GM21381 (cell line): ENCODE measurements around the gene VAV2.
"Not testable (repeated sequence)": the region's sequence is repeated elsewhere in the genome, so short reads cannot be mapped to it uniquely, and the experiment has no call there.

Source experiments
- ATAC-seq: cut with Tn5 transposase; IDR thresholded peaks from one replicate; pipeline ENCODE4 v1.9.1; 2021; ENCODE audit warnings: mild to moderate bottlenecking, moderate library complexity; ENCODE audit not compliant: unreplicated experiment

VAV2 gene

GRCh38 chr9:133763272-133764183 lies 228.6 kb downstream of the VAV2 start:
- ATAC-seq: no peak

DNA sequence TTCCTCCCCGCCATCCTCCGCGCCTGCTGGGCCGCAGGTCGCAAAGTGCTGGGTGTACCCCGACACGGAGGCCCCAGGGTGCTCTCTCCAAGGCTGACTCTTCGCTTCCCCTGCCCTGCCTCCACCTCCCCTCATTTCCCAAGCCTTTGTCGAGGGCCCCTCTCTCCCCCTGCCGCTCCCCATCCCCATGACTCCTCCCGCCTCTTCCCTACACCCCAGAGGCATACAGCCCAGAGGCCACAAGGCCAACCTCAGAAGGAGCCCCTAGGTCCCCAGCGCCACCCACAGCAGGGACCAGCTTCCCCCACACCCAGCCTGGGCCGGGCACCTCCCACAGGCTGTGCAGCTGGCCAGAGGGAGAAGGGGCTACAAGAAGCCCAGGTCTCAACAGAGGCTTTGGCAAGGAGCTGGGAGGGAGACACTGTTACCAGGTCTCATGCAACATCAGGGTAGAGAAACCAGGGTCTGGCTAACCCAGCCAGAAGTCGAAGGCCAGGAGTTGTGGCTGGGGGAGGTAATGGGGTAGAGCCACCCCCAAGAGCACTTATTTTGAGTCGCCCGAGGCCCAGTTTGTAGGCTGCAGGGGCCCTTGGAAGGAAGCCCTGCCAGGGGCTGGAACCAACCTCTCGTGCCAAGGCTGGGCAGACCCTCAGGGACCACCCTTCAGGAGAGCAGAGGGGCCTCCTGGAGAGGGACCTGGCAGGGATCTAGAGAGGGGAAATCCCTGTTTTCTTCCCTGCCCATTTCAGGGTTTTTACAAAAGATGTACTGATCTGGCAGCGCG lies 229.4 kb downstream of the VAV2 start:
- ATAC-seq: no peak

- ATAC-seq: no peak
Measured at GRCh38 chr9:133761641-133762248, 230.4 kb downstream of the VAV2 start.

DNA sequence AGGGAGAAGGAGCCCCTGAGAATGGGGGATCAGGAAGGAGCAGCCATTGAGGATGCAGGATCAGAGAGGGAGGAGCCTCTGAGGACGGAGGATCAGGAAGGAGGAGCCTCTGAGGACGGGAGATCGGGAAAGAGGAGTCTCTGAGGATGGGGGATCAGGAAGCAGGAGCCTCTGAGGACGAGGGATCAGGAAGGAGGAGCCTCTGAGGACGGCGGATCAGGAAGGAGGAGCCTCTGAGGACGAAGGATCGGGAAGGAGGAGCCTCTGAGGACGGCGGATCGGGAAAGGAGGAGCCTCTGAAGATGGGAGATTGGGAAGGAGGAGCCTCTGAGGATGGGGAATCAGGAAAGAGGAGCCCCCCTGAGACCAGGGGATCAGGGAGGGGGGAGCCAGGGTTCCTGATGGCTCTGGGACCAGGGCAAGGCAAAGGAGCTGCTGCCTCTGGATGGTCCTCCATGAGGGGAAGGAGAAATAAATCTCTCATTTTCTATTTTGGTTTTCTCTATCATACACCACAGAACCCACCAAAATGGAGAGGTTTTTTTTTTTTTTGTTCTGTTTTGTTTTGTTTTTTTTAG lies 231.3 kb downstream of the VAV2 start:
- no peak for ATAC-seq

DNA sequence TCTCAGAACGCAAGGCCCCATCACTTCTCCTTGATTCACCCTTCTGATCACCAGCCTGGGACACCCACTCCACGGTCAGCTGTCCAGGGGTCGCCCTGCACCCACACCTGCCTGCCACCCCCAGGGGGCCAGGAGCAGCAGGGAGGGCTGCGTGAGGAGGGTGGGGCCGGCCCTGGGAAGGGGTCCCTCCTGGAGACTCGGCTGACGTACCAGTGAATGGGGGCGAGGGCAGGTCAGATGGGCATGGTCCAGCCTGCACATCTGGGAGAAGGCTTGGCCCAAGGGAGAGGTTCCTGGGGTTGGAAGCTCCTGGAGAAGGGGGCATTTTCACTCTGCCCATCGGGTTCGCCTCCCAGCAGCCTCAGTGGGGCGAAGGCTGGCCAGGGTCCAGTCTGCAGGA lies 232.2 kb downstream of the VAV2 start:
- ATAC-seq: no peak

DNA sequence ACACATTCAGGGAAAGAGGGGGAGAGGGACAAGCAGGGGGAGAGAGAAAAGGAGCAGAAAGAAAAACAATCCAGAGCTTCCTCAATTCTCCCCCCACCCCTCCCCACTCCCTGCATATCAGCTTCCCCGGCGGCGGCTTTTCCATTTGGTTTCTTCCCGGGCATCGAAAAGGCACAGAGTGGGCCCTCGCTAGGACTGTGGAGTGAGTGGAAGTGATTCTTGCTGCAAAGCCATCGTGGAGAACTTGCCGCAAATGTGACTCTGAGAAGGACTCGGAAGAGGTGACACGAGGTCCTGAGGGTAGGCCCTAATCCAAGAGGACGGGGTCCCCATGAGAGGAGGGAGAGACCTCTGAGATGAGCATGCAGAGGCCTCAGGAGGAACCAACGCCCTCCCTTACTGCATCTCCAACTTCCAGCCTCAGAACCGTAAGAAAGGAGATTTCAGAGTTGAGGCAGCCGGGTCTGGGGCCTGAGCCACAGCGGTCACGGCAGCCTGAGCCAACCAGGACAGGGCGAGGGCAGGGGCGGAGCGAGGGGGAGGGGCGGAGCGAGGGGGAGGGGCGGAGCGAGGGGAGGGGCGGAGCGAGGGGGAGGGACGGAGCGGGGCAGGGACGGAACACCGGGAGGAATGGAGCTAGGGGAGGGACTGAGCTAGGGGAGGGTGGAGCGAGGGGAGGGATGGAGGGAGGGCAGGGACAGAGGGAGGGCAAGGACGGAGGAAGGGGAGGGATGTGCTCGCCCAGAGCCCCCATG lies 232.8 kb downstream of the VAV2 start:
- no peak for ATAC-seq

- ATAC-seq: no peak
Measured at GRCh38 chr9:133758228-133758627, 233.9 kb downstream of the VAV2 start.

- ATAC-seq: no peak
Measured at GRCh38 chr9:133754688-133755227, 237.4 kb downstream of the VAV2 start.

- ATAC-seq: no peak
Measured at GRCh38 chr9:133754187-133754586, 237.9 kb downstream of the VAV2 start.

- ATAC-seq: no peak
Measured at GRCh38 chr9:133752739-133753446, 239.2 kb downstream of the VAV2 start.

- ATAC-seq: no peak
Measured at GRCh38 chr9:133750982-133751649, 241.0 kb downstream of the VAV2 start.

DNA sequence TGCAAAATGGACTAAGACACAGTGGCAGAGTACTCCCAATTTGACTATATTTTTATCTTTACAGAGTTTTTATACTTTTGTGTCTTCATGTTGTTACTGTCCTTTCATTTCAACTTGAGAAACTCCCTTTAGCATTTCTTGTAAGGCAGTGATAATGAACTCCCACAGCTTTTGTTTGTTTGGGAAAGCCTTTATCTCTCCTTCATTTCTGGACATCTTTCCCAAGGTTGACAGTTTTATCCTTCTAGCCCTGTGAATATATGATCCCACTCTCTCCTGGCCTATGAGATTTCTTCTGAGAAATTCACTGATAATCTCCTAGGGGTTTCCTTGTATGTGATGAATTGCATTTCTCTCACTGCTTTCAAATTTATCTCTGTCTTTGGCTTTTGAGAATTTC lies 244.8 kb downstream of the VAV2 start:
- ATAC-seq: no peak

DNA sequence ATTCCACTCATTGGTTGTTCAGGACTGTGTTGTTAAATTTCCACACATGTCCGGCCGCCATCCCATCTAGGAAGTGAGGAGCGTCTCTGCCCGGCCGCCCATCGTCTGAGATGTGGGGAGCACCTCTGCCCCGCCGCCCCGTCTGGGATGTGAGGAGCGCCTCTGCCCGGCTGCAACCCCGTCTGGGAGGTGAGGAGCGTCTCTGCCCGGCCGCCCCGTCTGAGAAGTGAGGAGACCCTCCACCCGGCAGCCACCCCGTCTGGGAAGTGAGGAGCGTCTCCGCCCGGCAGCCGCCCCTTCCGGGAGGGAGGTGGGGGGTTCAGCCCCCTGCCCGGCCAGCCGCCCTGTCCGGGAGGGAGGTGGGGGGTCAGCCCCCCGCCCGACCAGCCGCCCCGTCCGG lies 247.6 kb downstream of the VAV2 start:
- not testable (repeated sequence) for ATAC-seq

DNA sequence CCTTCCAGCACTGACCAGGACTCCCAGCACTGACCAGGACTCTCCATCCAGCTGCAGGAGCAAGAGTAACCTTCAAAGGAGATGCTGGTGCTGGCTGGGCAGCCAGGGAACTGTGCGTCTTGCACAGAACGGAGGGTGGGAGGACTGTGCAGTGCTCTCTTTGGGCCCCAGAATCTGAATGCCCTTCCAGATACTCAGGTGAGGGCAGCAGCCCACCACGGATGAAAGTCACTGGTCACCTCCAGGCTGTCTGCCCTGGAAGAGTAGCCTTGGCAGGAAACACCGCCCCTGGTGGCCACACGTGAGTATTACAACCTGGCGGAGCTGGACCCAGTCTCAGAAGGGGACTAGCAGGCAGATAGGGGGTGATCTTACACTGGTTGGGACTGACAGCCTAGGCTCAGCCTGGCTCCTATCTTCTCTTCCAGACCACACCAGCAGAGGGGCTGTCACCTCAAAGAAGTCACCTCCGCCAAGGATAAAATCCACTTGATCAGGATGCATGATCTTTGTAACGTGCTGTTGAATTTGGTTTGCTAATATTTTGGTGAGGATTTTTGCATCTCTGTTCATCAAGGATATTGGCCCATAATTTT lies 249.2 kb downstream of the VAV2 start:
- no peak for ATAC-seq

DNA sequence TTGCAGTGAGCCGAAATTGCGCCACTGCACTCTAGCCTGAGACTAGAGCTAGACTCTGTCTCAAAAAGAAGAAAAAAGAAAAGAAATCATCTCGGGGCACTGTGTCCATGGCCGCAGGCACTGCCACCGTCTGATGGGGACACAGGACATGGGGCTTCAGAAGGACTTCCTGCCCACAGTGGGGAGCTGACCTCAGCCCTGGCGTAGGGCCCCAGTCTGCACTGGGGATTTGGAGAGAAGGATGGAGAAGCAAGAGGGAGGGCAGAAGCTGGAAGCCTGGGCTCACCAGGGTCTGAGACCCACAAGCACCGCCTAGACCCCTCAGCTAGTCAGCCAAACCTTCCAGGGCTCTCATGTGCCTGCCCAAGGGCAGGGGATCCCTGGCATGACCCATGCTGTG lies 249.9 kb downstream of the VAV2 start:
- no peak for ATAC-seq

GRCh38 chr9:133741716-133742115 lies 250.4 kb downstream of the VAV2 start:
- ATAC-seq: no peak

GRCh38 chr9:133740911-133741310 lies 251.2 kb downstream of the VAV2 start:
- no peak for ATAC-seq

GRCh38 chr9:133739408-133740280 lies 252.5 kb downstream of the VAV2 start:
- no peak for ATAC-seq
